Measurements from ENCODE around the gene IL17REL. TPM values are rescaled to one million over a fixed set of nuclear protein-coding genes. Genes with fewer than 3 reads are reported as not detected.

The IL17REL gene
- total RNA-seq, 1 donor from 2014 or later = 0.31 TPM

GRCh38 chr22:49995361-49996118, 17.0 kb downstream of the IL17REL start:
- POLR2A ChIA-PET = interaction anchor here (4.3 kb wide), 1 partner anchor 63 kb away, joined by 41 read pairs; no protein-coding TSS in a partner anchor
- CTCF ChIA-PET = interaction anchor here (2.6 to 5.7 kb wide), 4 partner anchors 12 to 65 kb away, joined by 8 to 62 read pairs (median 22); no protein-coding TSS in a partner anchor
- no peak for DNase-seq

GRCh38 chr22:49995041-49995360, 17.6 kb downstream of the IL17REL start:
- Mint-ChIP-seq H3K9me3 (peaks cover 5% of the 10 kb centered on the region), H3K27ac (no peak overlapping the region), H3K27me3 (no peaks in the 10 kb centered on the region), H3K4me1 (peaks cover 20% of the 10 kb centered on the region), H3K4me3 (no peak overlapping the region), H3K36me3 (ENCODE audit: low read depth) (no peaks in the 10 kb centered on the region)
- intact Hi-C loops (cut with micrococcal nuclease) = no loop called here
- ATAC-seq (ENCODE audit: low read depth) = no peak
- no peak for DNase-seq
- CTCF ChIA-PET = interaction anchor here (2.6 to 5.7 kb wide), 4 partner anchors 12 to 64 kb away, joined by 8 to 62 read pairs (median 22); no protein-coding TSS in a partner anchor
- TF ChIP-seq CTCF (IDR thresholded peaks at IDR 0.05) = no peak
- POLR2A ChIA-PET = interaction anchor here (4.3 kb wide), 1 partner anchor 63 kb away, joined by 41 read pairs; no protein-coding TSS in a partner anchor

More at GRCh38 chr22:49995361-49996118, 17.0 kb downstream of the IL17REL start:
- no peak overlapping the region for H3K4me3 Mint-ChIP-seq
- H3K4me1 Mint-ChIP-seq = peaks cover 20% of the 10 kb centered on the region
- no peaks in the 10 kb centered on the region for H3K27me3 Mint-ChIP-seq
- intact Hi-C loops (cut with micrococcal nuclease) = no loop called here
- H3K9me3 Mint-ChIP-seq = peaks cover 5% of the 10 kb centered on the region
- no peak for ATAC-seq (ENCODE audit: low read depth)
- TF ChIP-seq CTCF (IDR thresholded peaks at IDR 0.05) = no peak
- H3K27ac Mint-ChIP-seq = no peak overlapping the region
- H3K36me3 Mint-ChIP-seq (ENCODE audit: low read depth) = no peaks in the 10 kb centered on the region

GRCh38 chr22:49994361-49995040, 18.1 kb downstream of the IL17REL start:
- H3K36me3 Mint-ChIP-seq (ENCODE audit: low read depth) = no peaks in the 10 kb centered on the region

GRCh38 chr22:49993649-49994360, 18.8 kb downstream of the IL17REL start:
- TF ChIP-seq CTCF (IDR thresholded peaks at IDR 0.05) = no peak
- peaks cover 17% of the 10 kb centered on the region for H3K4me1 Mint-ChIP-seq
- H3K9me3 Mint-ChIP-seq = peaks cover 5% of the 10 kb centered on the region
- POLR2A ChIA-PET = interaction anchor here (1.3 to 4.3 kb wide), 8 partner anchors 11 to 69 kb away, joined by 3 to 41 read pairs (median 6); no protein-coding TSS in a partner anchor
- no peaks in the 10 kb centered on the region for H3K36me3 Mint-ChIP-seq (ENCODE audit: low read depth)
- intact Hi-C loops (cut with micrococcal nuclease) = loop anchor here (1.0 to 2.0 kb wide), 6 partner anchors 17 to 227 kb away; partner anchors contain the start of gene PIM3
- no peak overlapping the region for H3K27ac Mint-ChIP-seq
- CTCF ChIA-PET = interaction anchor here (1.0 to 5.7 kb wide), 10 partner anchors 8 to 68 kb away, joined by 3 to 62 read pairs (median 7); no protein-coding TSS in a partner anchor
- ATAC-seq (ENCODE audit: low read depth) (no peak), DNase-seq (no peak)
- no peak overlapping the region for H3K4me3 Mint-ChIP-seq
- H3K27me3 Mint-ChIP-seq = no peaks in the 10 kb centered on the region

More at GRCh38 chr22:49994361-49995040, 18.1 kb downstream of the IL17REL start:
- DNase-seq (no peak), ATAC-seq (ENCODE audit: low read depth) (no peak)
- TF ChIP-seq CTCF (IDR thresholded peaks at IDR 0.05) = no peak
- POLR2A ChIA-PET = interaction anchor here (2.3 to 4.3 kb wide), 2 partner anchors 12 to 62 kb away, joined by 6 to 41 read pairs; no protein-coding TSS in a partner anchor
- Mint-ChIP-seq H3K4me1 (peaks cover 20% of the 10 kb centered on the region), H3K27me3 (no peaks in the 10 kb centered on the region), H3K4me3 (no peak overlapping the region), H3K9me3 (peaks cover 5% of the 10 kb centered on the region), H3K27ac (no peak overlapping the region)
- intact Hi-C loops (cut with micrococcal nuclease) = no loop called here
- CTCF ChIA-PET = interaction anchor here (1.2 to 5.7 kb wide), 7 partner anchors 8 to 69 kb away, joined by 3 to 62 read pairs (median 8); no protein-coding TSS in a partner anchor
